Ovary (tissue), 9 donors: Measurements from ENCODE around the gene STRA6. TPM values are rescaled to one million over a fixed set of nuclear protein-coding genes. Genes with fewer than 3 reads are reported as not detected.

Source experiments
- DNase-seq, 5 donors: peaks; one replicate each; pipeline ENCODE4 v3.0.0-alpha.2; 2019 to 2020
- H3K27ac ChIP-seq, 2 donors: fragments of 200-600 bp; one replicate each; pipeline versions ENCODE4 v1.5.1 to v1.8.0; 2019 to 2022
- H3K27me3 ChIP-seq: fragments of 200-600 bp; one replicate; pipeline ENCODE4 v1.8.0; 2022
- H3K36me3 ChIP-seq: fragments of 200-600 bp; sonication (generic); one replicate; pipeline ENCODE4 v1.5.1; 2019
- H3K4me1 ChIP-seq: one replicate; pipeline ENCODE4 v1.8.1; 2013; ENCODE audit warnings: mild to moderate bottlenecking, moderate library complexity; ENCODE audit not compliant: insufficient read depth
- H3K4me3 ChIP-seq: fragments of 200-600 bp; sonication (generic); one replicate; pipeline ENCODE4 v1.5.1; 2017
- H3K9me3 ChIP-seq, 2 donors: fragments of 200-600 bp in 1 of 2; sonication (generic) in 1 of 2; one replicate each; pipeline versions ENCODE4 v1.5.1 to v1.8.1; 2013 to 2019; ENCODE audit warnings: mild to moderate bottlenecking in 1 of 2, moderate library complexity in 1 of 2
- CTCF ChIP-seq, 3 donors: fragments of 450-650 bp in 2 of 3; fragments of 200-600 bp in 1 of 3; IDR thresholded peaks; one replicate each; pipeline versions ENCODE4 v1.5.1 to v1.8.0; 2016 to 2022; ENCODE audit warnings: antibody characterized with exemption in 3 of 3, mild to moderate bottlenecking in 1 of 3
- EP300 ChIP-seq: sonication (generic); formaldehyde crosslinking; IDR thresholded peaks from one replicate; pipeline ENCODE4 v1.6.1; 2017; ENCODE audit warnings: antibody characterized with exemption
- POLR2A ChIP-seq: fragments of 450-650 bp; IDR thresholded peaks from one replicate; pipeline ENCODE4 v1.6.1; 2017; ENCODE audit warnings: antibody characterized with exemption, mild to moderate bottlenecking, moderate library complexity
- WGBS, 3 donors: extraction: QIAGEN DNeasy Blood & Tissue Kit in 1 of 3; methylation state at CpG; one replicate each; pipeline versions ENCODE4 v1.1.5 to v1.1.7; 2013 to 2017; 5-methylcytosine and 5-hydroxymethylcytosine counted together
- intact Hi-C, 4 donors: fragments of 100-400 bp; cut with DNase I; formaldehyde crosslinking; loops; one replicate each; pipeline versions ENCODE4 v1.11.0 to v1.15.1; 2022 to 2023
- polyA plus RNA-seq, 2 donors: library from polyadenylated mRNA; stranded (reverse); fragments of 200-250 nt in 1 of 2; fragments of 350-450 nt in 1 of 2; fragmentation: Illumina TruSeq in 1 of 2; extraction: RNeasy Lipid Tissue Mini Kit (QIAGEN cat#74804) in 1 of 2; gene quantifications; one replicate each; pipeline ENCODE4 v1.2.3, GENCODE V29; 2013 to 2014
- total RNA-seq, 7 donors: library from RNA; depleted of rRNA in 2 of 7; stranded (reverse); fragments of >200 nt in 2 of 7; fragmentation: NEBNext Ultra II Directional in 3 of 7; extraction: Animal tissue kit (Norgen Biotek cat#: 25700) in 3 of 7; gene quantifications; one replicate each; pipeline versions ENCODE4 v1.1.0 to v1.2.4, GENCODE V29; 2016 to 2023
- donor health status: DM: no; HTN: no; CAD: no; lungs with moderate emphysema.
- donor health status: DM: no; HTN: no; CAD: no.
- donor health status: Bipolar disorder and iron deficiency.
- donor health status: DM: yes; HTN: yes; CAD: no.
- donor health status: DM: no; HTN: no; CAD: no.
- donor health status: DM: yes; HTN: yes; CAD: no.

The STRA6 gene
- total and polyA plus RNA-seq, 9 donors, result 0.20 to 2.8 (median 0.69) TPM

DNA sequence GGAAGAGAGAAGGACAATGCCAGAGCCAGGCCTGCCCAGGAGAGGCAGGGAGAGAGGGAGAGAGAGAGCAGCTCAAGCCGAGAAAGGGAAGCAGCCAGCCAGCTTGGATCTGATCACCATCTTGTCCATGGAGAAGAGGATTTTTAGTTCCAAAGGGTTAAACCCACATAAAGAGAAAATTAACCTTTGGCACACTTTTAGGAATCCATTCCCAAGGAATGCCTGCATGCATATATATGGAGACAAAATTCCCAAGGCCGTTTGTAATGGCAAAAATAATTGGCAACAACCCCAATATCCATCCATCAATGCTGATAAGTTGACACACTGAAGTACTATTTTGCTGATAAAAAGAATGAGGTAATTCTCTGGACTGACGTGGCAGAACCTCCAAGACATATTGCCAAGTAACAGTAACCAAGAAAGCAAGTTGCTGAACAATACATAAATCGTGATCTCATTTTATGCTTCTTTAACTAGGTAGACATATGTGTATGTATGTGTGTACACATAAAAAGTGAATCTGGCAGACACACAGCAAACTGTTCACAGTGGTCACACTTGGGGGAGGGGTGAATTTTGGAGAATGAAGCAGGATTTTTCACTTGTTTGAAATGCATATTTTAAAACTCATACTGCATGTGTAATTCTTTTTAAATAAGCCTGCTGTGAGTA is 7.5 kb upstream of the STRA6 start:
- H3K27me3 ChIP-seq, result no peaks in the 10 kb centered on the region
- no peak for DNase-seq
- 25 to 31% (median 27%) methylated on average over 4 of the region's 4 CpGs for WGBS, 3 donors
- H3K36me3 ChIP-seq, result no peaks in the 10 kb centered on the region
- H3K4me3 ChIP-seq, result no peak overlapping the region
- H3K9me3 ChIP-seq, result no peaks in the 10 kb centered on the region
- intact Hi-C loops, result no loop called here
- TF ChIP-seq EP300, result no peak
- no peak for TF ChIP-seq POLR2A
- no peak for TF ChIP-seq CTCF (IDR thresholded peaks at IDR 0.05)
- H3K27ac ChIP-seq, result no peak overlapping the region
- no peaks in the 10 kb centered on the region for H3K4me1 ChIP-seq

GRCh38 chr15:74209560-74209958 is 7.0 kb upstream of the STRA6 start:
- 79 to 91% (median 88%) methylated on average over 5 of the region's 5 CpGs for WGBS, 3 donors
- TF ChIP-seq POLR2A, result no peak
- no peak for TF ChIP-seq EP300
- TF ChIP-seq CTCF (IDR thresholded peaks at IDR 0.05), result no peak
- Histone ChIP-seq H3K27me3 (no peaks in the 10 kb centered on the region), H3K4me3 (no peak overlapping the region), H3K27ac (no peak overlapping the region), H3K4me1 (no peaks in the 10 kb centered on the region), H3K9me3 (no peaks in the 10 kb centered on the region), H3K36me3 (no peaks in the 10 kb centered on the region)
- no peak for DNase-seq
- intact Hi-C loops, result no loop called here

- DNase-seq, result no peak
- TF ChIP-seq CTCF (IDR thresholded peaks at IDR 0.05), result no peak
- no peak for TF ChIP-seq POLR2A
- H3K4me1 ChIP-seq, result peaks cover 3% of the 10 kb centered on the region
- no peak overlapping the region for H3K4me3 ChIP-seq
- no peaks in the 10 kb centered on the region for H3K27me3 ChIP-seq
- no peaks in the 10 kb centered on the region for H3K9me3 ChIP-seq
- 65 to 76% (median 66%) methylated on average over 11 of the region's 11 CpGs for WGBS, 3 donors
- H3K36me3 ChIP-seq, result no peaks in the 10 kb centered on the region
- intact Hi-C loops, result no loop called here
- no peak overlapping the region for H3K27ac ChIP-seq
Observed at GRCh38 chr15:74208901-74209559, 6.4 kb upstream of the STRA6 start.

- H3K27me3 ChIP-seq, result no peaks in the 10 kb centered on the region
- peaks cover 3% of the 10 kb centered on the region for H3K4me1 ChIP-seq
- TF ChIP-seq EP300, result no peak
- no peak for TF ChIP-seq POLR2A
- TF ChIP-seq CTCF (IDR thresholded peaks at IDR 0.05), result no peak
- no peak for DNase-seq
- WGBS, 3 donors, result 94 to 98% (median 96%) methylated on average over 6 of the region's 6 CpGs
- no peak overlapping the region for H3K27ac ChIP-seq
- no peaks in the 10 kb centered on the region for H3K36me3 ChIP-seq
- intact Hi-C loops, result no loop called here
- H3K9me3 ChIP-seq, result no peaks in the 10 kb centered on the region
- no peak overlapping the region for H3K4me3 ChIP-seq
Observed at GRCh38 chr15:74208496-74208895, 5.9 kb upstream of the STRA6 start.
